GM21526 (cell line): ENCODE results near the gene EFNB2.

ENCODE experiments used
- ATAC-seq: cut with Tn5 transposase; IDR thresholded peaks from one replicate; pipeline ENCODE4 v1.9.1; 2021; ENCODE audit warnings: moderate library complexity; ENCODE audit not compliant: unreplicated experiment, low FRiP score

EFNB2 gene

GRCh38 chr13:106551350-106551749 lies 15.9 kb upstream of the EFNB2 start:
- ATAC-seq: no peak

- no peak for ATAC-seq
Measured at GRCh38 chr13:106550570-106551135, 15.2 kb upstream of the EFNB2 start.

- ATAC-seq: no peak
Measured at GRCh38 chr13:106548064-106548696, 12.7 kb upstream of the EFNB2 start.

- no peak for ATAC-seq
Measured at GRCh38 chr13:106541826-106542225, 6.4 kb upstream of the EFNB2 start.

GRCh38 chr13:106540613-106541012 lies 5.2 kb upstream of the EFNB2 start:
- ATAC-seq: no peak

GRCh38 chr13:106537521-106537920 lies 2.1 kb upstream of the EFNB2 start:
- no peak for ATAC-seq

GRCh38 chr13:106536244-106537034 lies 977 bp upstream of the EFNB2 start:
- ATAC-seq: peak; percentile 46

DNA sequence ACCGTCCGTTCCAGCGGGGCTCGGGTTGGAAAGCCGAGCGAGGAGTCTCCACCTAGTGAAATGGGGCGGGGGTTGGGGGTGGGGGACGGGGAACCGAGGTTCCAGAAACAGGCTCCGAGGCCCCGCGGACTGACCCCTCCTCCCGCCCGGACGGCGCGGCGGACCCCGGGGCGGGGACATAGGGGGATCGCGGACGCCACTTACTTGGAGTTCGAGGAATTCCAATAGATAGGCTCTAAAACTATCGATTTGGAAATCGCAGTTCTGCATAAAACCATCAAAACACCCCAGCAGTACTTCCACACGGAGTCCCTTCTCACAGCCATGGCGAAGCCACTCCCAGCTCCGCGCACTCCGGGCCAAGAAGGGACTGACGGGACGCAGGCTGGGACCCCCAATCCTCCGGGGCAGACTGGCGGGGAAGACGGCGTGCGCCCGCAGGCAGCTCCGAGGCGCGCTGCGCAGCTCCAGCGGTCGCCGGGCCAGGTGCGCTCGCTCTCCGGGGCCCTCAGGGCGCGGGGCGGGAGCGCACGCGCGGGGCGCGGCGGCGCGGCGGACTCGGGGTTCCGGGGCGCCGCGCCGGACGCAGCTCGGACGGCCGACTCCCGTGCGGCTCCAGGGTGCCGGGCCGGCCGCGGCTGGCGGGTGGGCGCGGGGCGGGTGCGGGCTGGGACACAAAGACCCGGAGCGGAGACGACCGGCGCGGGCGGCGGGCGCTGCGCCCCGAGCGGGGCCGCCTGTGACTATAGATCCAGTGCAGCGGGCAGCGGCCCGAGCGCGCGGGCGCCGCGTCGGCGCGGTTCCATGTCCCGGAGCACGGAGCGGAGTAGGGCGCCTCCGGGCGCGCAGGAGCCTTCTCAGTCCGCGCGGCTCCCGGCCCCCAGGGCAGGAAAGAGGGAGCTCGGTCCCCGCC lies 567 bp downstream of the EFNB2 start:
- ATAC-seq: peak; percentile 27

DNA sequence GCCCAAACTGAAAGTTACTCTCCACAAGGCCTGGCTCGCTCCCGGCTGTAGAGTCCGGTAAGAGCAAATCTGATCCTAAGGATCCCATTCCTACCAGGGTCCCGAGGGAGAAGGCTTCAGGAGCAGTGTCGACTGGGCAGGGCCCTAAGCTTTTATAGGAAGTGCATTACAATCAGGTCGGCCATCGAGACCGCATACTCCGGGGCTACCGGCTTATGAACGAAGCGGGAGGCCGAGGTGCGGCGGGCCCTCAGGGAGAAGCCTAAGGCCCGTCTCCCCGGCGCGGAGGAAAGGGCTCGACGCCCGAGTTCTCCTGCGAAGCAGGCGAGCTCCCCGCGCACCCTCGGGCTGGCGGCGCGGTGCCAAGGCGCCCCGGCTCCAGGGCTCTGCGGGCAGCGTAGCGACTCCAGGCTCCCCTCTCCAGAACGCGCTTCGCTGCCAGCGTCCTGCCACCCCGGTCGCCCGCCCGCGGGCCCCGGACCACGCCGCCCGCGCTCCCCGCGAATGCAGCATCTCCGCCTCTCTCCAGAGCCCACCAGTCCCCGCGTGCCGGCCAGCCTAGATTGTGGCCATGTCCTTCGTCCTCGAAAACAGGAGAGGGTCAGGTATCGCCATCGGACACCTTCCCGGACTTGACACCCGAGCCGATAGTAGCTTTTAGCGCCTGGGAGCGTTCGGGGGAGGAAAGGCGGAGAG lies 1.4 kb downstream of the EFNB2 start:
- ATAC-seq: no peak

DNA sequence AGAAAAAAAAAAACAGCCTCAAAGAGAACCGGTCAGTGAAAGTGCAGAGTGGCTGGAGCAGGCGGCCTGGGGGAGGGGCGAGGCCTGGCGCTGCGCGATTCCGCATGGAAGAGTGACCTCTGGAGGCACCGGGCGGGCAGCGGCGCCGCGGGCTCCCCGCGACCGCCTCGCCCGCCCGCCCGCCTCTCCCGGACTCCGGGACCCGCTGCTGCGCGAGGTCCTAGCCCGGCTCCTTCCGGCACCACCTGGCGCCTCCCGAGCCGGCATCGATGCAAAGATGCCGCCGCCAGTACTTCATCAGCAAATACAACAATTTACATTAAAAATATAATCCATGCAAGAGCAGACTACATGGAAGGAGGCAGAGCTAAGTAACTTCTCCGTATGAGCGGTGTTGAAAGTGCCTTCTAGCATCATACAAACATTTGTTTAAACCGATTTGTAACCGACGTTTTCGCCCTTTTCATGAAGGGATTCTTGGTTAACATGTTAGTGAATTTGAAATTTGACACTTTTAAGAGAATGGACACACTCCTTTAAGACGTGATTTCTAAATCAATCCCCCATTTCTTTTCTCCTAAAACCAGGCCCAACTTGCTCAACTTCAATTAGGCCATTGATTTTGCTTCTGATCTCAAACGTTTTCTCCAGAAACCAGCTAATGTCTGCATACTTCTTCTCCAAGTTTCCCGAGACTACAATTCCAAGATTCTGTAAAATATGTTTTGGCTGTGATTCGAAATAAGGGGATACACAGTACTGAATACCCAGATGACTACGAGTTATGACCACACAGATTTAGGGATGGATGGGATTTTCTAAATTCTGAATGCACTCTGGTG lies 2.1 kb downstream of the EFNB2 start:
- ATAC-seq: no peak

- no peak for ATAC-seq
Measured at GRCh38 chr13:106532111-106532929, 3.1 kb downstream of the EFNB2 start.

GRCh38 chr13:106530980-106531481 lies 4.4 kb downstream of the EFNB2 start:
- no peak for ATAC-seq

DNA sequence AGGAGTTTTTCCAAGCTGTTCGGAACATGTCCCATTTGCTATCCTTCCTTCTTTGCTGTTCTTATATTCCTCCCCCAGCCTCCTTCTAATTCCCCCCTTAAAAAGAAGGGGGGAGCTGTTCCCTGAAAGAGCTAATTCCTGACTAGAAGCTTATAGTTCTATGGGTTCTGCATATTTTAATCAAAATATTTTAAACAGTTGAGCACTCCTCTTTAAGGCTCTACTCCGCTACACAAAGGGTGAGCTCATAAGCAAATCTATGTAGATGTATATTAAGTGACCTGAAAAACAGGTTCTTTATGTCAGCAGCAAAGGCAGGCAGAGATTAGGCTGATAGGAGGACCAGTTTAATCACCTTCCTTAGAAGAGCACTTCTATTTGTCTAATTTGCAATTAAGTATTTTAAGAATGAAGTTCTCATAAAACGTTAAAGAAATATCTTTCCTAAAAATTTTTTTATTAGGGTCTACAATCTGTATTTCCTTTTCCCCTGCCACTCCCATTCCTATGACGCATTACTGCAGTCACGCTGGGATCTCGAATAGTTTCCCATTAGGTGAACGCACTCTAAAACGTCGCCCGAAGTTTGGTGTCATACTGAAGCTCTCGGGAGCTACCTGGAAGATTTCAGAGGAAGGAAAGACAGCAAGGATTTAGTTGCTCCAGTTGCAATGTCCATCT lies 5.2 kb downstream of the EFNB2 start:
- ATAC-seq: no peak

DNA sequence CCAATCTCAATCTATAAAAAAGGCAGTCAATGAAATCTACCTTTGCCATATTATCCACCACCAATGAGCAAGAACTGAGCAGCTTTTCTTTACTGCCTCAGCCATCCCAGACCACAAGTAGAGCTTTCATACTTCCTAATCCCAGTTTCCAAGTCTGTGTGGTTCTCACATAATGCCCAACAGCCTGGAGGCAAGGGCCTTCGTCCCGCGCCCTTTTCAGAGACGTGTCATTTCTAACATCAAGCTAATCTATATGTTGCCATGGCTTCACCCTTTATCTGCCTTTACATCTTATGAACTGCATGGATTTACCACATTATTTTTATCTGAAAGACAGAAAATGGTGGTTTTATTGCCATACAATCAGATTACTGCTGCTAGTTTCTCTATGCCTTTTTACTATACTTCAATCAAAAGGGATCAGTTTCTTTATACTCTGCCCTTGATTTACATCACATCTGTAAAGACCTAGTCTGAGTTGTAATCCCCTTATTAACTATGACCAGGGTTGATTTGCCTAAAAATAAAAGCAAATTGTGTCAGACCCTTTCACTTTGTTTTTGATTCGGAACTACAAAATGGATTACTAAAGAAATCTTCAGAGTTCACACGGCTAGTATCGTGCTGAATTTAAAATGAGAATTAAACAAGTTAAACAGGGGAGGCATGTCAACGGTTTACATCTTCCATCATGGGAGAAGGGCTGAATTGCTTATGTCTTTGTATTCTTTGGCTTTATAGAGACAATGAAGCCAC lies 5.9 kb downstream of the EFNB2 start:
- ATAC-seq: no peak

DNA sequence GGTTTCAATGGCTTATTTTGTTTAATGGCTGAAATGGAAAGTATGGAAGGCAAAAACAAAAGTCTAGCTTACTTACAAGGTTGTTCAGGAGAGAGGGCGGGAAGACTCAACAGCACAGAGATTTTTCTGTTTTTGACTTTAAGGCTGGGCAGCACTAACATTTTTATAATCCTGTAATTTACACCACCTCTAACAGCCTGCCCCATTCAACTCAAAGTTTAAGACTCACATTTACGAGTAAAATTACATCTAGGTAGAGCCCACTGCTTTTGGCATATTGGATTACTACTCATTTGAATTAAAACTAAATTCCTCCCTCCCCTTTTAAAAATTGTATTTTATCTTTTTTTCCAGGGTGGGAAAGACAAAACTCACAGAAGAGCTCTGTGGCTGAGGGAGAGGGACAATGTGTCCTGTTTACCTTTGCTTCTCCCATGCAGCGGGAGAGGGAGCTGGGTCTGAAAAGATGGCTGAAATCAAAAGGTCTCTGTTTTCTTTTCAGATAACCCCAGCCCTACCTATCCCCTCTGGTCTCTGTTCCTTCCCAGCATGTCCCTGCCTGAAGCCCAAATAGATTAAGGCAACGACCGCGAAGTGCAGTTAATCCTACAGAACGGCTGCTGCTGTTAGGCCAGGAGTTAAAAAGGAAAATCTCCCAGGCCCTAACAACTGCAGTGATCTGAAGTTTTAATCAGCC lies 6.6 kb downstream of the EFNB2 start:
- ATAC-seq: no peak

- ATAC-seq: no peak
Measured at GRCh38 chr13:106527826-106528225, 7.6 kb downstream of the EFNB2 start.

DNA sequence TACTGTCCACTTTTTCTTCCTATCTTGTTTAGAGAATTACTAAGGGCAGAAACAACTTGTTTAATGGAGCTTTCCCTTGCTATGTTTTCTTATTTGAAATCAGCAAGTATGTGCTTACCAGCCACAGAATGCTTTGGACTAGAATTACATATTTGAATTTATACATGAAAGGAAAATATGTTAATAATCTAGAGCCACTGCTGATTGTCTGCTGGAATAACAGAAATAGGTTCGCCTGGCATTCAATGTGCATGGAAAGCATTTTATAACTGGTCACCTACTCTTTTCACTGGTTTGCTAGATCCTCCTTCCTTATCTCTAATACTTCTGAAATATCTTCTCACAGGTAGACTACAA lies 8.0 kb downstream of the EFNB2 start:
- no peak for ATAC-seq
